Activated T-helper 9 cell treated with anti-CD3 and anti-CD28 coated beads, Interleukin-2, amount 50 U/mL, for 16 hours (primary cell): Measurements from ENCODE around the gene OSBPL9.

Experiments
- DNase-seq: peaks from one replicate; pipeline ENCODE4 v3.0.0-alpha.2; 2020; ENCODE audit warnings: low read depth

The OSBPL9 gene

DNA sequence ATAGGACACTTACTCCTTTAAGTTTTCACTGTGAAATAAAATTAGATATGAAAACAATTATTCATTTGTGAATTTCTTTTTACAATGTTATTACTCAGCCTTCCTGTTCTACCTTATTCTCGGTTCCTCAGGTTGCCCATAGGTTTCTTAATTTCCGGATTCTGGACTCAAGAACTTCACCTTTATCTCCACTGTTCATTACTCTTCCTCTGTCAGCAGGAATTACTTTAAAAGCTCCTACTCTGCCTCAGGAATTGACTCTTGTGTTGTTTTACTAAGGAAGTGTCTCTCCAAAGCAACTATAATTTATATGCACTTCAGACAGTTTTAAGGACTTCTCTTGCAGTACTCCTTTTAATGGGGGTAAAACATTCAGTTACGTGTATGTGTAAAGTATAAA, 123.8 kb downstream of the OSBPL9 start:
- DNase-seq, result no peak

DNA sequence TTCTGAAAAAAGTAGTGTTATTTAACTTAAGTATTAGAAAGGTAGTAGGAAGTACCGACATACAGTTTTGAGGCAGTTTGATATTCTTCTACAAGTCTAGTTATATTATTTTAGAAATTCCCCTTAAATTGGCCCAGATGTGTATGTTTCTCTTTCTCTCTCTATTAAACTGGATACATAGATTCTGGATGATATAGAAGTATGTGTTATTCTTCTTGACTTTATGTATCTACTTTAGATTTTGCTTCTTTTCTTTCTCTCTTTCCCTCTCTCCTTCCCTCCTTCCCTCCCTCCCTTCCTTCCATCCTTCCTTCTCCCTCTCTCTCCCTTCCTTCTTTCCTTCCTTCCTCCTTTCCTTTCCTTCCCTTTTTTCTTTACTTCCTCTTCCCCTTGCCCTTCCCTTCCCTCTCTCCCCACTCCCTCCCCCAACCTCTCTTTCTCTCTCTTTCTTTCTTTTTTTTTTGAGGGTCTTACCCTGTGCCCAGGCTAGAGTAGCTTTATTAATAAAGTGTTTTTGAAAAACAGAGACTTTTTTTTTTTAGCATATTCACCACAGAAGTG, 124.3 kb downstream of the OSBPL9 start:
- no peak for DNase-seq

DNA sequence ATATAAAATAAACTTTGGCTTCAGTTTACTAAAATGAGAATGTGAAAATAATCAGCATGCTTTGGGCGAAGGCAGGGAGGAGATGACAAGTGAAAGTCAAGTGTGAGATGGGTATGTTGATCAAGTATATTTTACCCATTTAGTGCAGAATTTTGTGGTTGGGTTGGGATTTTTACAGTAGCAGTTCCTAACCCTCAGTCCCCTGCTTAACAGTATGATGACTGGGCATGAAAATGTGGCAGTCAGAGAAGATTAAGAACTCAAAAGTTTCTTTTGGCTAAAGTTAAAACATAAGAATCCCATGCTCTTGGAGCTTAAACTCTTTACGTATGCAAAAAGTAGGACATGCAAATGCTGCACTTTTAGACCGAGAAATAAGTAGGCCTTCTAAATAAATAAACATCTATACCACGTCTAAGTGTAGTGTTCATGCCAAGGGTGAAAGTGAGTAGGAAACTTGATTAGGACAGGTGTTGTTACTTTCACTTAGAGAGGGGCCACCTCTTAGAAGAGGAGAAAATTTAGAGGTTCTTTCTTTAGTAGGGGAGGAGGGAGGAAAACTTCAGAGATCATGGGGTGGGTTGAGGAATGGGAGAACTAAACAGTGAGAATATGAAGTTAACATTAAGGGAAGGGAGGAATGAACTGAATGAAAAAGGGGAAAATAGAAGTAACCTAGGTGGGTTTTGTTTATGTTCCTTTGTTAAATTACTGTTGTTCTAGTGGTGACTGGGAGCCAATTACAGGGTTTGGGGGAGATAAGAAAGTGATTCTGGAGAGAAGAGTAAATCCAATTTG, 127.8 kb downstream of the OSBPL9 start:
- no peak for DNase-seq

DNA sequence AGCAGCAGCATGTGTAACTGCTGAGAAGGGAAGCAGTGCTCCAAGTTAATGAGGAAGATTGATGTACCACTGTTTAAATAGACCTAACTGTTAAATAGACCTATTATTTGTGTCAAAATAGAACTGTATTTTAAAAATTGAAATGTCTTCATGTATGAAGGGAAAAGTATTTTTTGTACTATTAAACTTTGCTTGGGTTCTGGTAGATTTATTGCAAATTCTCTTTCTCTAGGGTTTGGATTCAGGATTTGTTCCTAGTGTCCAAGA, 128.3 kb downstream of the OSBPL9 start:
- no peak for DNase-seq

DNA sequence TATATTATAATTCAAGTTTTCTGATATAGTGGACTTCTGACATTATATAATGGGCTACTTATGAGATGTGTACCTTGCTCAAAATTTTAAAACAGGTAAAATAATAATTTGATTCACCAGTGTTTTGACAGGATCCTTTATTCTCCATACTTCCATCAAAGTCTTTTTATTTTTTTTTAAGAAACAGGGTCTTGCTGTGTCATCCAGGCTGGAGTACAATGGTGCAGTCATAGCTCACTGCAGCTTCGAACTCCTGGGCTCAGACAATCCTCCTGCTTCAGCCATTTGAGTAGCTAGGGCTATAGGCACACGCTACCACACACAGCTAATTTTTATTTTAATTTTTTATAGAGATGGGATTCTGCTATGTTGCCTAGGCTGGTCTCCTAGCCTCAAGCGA, 132.3 kb downstream of the OSBPL9 start:
- DNase-seq, result no peak

DNA sequence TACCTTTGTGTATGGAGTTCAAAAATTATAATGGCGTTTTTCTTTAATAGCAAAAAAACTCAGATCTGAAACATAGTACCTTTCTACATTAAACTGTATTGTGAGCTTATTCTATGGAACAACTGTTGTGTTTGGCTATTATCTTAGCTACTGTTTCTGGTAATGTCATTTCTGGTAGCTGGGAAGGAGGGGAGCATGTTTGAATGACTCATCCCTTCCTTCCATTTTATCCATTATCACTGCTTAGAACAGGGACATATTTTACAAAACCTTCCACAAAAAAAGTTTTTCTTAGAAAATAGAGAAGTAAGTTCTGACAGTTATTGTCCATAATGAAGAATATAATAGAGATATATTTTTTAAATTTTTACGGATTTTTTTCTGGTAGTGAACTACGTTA, 133.3 kb downstream of the OSBPL9 start:
- DNase-seq, result no peak

DNA sequence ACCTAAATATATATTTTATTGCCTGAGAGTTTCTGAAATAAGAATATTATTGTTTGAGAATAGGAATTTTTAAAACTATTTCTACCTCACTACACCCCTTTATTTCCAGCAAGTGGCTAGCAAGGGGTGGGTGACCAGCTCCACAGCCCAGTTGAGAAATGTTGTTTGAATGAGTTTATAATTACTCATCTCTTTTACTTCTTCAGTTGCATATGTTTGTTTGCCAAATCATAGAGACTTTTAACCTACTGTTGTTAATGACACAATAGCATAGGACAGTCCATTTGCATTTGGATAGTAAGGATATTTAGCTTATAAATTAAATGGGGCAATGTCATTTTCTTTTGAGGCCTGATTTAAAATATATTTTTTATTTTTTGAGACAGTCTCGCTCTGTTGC, 133.8 kb downstream of the OSBPL9 start:
- DNase-seq, result no peak

DNA sequence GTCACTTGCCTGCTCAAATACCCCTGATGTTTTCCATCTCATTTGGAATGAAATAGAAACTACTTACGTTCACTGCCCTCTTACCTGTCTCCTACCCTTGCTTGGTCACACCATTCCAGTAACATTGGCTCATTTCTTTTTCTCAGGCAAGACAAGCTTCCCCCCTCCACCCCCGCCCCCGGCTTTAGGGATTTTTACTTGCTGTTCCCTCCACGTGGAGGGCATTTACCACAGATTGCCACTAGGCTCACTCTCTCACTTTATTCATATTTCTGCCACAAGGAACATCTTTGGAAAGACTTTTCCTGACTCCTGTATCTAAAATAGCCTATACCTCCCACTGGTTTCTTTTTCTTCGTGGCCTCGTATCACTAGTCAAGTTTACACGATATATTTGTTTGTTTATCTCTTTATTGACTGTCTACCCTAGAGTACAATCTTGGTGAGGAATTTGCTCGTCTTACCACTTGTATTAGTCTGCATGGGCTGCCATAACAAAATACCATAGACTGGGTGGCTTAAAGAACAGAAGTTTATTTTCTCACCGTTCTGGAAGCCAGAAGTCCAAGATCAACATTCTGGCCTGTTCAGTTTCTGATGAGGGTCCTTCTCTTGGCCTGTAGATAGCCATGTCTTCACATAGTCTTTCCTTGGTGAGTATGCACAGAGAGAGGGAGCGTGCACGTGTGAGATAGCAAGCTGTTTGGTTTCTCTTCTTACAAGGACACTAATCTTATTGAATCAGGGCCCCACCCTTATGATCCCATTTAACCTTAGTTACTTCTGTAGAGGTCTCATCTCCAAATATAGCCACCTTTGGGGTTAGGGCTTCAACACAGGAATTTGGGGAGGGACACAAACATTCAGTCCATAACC, 135.4 kb downstream of the OSBPL9 start:
- no peak for DNase-seq

DNA sequence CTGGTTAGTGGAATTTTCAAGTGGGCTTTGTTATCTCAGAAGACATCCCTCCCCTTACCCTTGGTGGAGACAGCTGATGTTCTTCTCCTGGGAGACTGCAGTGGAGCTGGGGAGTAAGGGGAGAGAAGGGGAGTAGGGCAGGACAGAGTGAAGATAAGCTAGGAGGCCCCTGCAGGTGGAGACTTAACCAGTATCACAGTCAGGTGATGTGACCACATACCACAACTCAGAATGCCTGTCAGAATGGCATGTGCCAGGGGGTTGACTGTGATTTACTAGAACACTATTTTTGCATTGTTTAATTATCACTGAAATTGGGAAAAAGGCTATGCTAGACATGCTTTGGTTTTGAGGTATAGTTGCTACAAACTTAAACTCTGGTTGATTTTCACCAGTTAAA, 137.1 kb downstream of the OSBPL9 start:
- no peak for DNase-seq

DNA sequence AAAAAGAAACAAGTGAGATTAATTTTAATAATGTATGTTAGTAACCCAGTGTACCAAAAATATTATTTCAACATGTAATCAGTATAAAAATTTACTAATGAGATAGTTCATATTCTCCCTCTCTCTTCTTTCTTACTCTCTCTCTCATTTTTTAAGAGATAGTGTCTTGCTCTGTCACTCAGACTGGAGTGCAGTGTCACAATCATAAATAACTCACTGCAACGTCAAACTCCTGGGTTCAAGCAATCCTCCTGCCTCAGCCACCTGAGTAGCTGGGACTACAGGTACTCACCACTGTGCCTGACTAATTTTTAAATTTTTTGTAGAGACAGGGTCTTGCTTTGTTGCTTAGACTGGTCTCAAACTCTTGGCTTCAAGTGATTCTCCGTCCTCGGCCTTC, 137.8 kb downstream of the OSBPL9 start:
- no peak for DNase-seq

DNA sequence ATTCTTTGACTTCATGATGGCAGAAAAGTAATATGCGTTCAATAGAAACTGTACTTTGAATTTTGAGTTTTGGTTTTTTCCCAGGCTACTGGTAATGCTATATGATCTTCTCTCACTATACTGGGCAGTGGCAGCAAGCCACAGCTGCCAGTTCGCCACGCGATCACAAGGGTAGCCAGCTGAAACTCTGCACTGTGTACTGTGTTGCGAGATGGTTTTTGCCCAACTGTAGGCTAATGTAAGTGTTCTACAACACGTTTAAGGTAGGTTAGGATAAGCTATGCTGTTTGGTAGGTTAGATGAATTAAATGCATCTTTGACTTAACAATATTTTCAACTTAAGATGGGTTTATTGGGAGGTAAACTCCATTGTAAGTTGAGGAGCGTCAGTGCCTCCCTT, 138.5 kb downstream of the OSBPL9 start:
- DNase-seq, result no peak

DNA sequence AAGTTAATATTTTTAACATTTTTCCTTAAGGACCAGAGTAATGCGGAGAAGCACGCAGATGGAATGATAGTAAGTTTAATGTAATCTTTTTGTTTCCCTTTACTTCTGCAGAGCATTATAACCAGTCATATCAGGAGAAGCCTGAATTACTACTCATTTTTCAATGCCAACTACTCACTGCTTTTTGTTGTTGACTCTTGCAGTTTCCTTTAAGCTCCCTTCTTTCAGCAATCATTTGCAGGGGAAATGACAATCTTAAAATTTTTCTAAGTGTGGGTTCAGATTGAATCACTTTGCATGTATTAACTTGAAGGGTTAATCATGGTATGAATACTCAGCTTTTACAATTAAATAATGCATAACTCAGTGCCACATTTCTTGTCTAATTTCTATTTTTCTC, 139.4 kb downstream of the OSBPL9 start:
- no peak for DNase-seq

DNA sequence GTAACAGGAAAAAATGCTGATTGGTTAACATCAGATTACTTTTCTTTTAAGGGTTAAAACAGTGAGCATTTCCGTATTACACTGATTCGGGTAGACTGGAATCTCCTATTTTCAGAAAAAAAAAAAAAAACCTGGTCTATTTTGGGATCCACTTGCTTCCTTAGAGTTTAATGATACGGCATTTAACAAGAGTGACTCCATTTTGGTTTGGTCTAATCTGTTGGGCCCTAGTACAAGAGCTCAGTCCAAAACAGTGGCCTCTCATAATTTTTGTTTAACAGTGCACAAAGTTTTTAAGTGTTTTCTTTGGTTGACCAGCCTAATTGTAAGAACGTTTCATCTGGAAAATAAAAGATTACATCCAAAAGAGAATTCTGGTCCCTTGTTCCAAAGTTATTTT, 141.4 kb downstream of the OSBPL9 start:
- DNase-seq, result no peak

DNA sequence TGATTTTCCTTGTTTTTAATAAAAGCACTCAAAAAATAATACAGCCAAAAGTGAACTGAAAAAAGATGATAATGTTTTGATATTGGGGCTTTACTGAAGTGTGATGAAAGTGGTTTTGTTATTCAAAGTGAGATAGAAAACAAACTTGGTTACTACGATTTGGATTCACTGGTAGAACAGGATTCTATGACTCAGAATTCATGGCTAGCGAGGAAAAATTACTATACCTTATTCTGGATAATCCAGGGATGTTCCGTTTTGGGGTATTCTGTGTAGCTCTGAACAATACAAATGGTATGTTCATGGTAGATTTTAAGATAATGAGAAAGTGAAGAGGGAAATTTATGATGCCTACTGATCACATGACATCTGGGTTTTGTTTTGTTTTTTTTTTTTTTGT, 144.0 kb downstream of the OSBPL9 start:
- DNase-seq, result no peak

DNA sequence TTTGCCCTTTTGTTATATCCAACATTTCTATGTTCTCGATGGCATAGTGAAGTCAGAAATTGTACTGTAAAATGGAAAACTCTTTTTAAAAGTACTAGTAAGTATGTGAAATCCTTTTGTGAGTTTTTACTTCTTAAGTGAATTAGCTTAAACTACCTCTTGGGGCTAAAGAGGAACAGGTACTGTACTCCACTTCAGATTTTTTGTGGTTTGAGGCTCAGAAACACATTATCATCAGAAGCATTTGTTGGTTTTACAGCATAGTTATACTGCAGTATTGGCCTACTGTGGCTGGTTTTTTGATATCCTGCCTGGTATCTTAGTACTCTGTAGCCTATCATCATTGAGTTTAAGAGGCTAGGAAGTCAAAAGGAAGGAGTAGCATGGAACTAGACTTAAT, 144.5 kb downstream of the OSBPL9 start:
- no peak for DNase-seq

DNA sequence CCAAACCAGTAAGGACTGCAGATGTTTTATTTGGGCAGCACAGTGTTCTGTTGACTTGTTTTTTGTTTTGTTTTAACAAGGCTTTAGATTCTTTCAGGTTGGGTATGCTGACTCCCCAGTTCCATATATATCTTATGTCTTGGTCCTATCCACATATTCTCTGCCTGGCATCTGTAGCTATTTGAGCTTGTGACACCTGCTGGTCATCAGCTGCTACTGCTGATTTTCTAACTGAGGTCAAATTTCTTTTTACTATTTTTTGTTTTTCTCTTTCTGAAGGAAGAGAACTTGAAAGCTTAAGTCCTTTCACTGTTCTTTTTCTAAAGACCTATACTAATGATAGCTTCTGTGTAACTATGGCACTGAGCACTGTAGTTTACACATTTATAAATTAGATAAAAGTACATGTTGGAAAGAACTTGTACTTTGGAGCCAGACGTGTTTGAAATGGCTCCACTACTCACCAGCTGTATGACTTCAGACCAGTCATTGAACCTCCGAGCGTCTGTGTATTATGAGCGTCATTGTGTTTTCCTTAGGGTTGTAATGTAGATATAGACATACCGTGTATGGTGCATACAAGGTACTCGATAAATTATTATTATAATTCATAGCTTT, 152.2 kb downstream of the OSBPL9 start:
- no peak for DNase-seq

DNA sequence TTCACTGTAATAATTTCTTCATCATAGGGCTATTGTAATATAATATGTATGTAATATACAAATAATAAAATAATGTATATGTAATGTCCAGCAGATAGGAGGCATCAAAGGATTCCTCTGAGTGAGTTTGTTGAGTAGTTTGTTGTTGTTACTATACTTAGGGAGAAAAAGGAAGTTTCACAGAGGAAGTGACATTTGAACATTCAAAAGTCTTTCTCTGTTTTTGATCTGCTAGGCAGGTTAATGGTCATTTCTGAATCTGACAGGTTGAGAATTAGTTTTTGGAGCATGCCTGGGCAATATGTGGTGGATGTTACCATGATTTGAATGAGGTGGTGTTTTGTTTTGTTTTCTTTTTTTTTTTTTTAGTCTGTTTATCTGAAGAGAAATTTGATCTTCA, 159.5 kb downstream of the OSBPL9 start:
- no peak for DNase-seq

DNA sequence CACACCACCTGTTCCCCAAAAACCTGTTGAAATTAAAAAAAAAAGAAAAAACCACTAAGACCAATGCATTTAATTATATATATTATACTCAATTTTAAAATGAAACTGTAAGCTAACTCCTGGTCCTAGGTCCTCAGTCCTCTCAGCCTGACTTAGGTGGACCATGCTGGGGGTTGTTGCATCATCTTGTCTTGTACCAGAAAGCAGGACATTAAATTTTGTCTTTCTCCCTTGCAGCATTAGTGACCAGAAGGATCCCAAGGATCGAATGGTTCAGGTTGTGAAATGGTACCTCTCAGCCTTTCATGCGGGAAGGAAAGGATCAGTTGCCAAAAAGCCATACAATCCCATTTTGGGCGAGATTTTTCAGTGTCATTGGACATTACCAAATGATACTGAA, 164.0 kb downstream of the OSBPL9 start:
- DNase-seq, result no peak

DNA sequence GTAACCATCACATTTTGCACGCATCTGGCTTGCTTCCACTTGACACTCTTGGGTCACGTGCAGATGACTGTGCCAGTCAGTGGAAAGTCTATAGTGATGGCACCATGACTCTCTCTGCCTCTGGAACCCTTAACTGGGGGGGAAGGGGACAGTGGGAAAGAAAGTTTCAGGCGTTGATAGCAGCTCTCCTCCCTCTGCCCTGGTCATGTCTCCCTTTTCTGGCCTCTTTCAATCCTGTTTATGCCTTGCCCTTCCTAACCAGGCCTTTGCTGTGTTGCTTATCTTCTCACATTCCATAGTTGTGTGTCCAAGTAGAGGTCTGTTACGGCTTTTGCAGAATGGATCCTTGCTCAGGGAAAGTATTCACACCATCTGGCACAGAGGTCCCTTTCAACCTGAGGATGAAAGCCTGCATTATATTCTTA, 168.1 kb downstream of the OSBPL9 start:
- no peak for DNase-seq

DNA sequence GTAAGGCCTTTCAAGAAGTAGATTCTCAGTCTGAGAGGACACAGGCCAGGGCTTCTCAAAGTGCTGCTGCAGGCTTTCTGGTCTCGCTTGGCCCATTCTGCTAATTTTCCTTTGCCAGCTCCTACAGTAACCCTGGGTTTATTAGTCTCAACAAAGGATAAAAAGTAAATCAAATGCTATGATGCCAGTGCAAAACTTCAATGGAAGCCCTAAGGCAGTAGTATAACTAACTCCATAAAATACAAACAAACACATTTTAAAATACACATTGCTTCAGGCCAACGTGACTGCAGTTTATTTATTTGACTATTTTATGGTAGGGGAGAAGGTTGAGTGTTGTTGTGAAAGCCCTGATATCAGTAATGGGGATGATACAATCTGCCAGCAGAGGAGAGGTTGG, 172.0 kb downstream of the OSBPL9 start:
- DNase-seq, result no peak

DNA sequence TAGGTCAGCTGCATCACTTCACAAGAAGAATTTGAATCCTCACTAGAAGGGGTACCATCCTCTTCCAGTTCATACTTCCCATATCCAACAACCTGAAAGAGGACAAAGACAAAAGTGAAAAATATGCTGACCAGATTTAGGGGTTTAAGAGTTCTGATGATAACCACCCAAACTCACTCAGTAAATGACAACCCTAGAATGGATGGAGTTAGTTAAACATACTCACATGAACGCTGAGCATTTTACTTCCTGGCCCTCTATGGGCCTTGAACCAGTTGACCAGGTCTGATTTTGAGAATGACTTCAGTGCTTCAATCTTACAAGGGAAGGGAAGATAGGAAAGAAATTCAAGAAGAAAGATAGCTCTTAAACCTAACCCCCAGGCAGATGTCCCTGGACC, 172.4 kb downstream of the OSBPL9 start:
- no peak for DNase-seq

DNA sequence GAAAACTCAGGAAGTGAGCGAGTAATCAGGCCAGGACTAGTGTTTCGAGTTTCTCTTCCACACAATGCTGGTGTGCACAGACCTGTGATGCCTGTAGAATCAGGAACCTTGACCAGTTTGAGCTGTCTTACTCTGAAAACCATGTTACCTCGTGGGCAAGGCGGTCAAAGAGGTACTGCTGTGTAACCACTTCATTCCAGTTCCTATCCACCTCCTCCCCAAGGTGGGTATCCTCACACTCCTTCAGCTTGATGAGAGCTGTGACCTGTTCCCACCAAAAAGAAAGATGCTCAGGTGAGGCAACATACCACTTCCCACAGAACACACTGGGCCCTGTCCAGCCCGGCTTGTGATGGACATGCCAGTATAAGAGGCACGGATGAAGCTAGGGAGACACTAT, 173.5 kb downstream of the OSBPL9 start:
- no peak for DNase-seq

DNA sequence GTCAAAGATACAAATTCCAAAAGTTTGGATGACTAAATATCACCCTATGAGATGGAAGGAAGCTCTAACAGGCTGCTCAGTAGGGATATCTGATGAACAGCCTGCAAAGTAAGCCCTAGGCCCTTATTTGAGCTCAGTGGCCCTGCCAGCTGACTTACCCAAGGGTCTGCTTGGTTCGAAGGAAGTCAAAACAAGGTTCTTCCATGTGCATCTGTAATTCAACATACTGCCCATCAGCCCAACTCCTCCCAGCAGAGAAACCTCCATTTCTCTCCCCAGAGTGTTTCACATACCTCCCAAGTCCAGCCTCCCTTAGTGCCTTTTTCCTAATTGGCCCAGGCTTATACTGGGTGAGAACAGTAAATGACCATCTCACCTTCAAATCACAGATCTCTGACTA, 175.0 kb downstream of the OSBPL9 start:
- DNase-seq, result no peak
